NT2/D1 (cell line): ENCODE results near the gene RSKR.

Source experiments
- SUZ12 ChIP-seq: IDR thresholded peaks from 2 replicates; pipeline ENCODE4 v1.6.1; 2011; ENCODE audit not compliant: insufficient read length, insufficient read depth; ENCODE audit errors: extremely low read depth
- YY1 ChIP-seq: IDR thresholded peaks from 2 replicates; pipeline ENCODE4 v1.6.1; 2011; ENCODE audit not compliant: insufficient read length, insufficient read depth
- ZNF274 ChIP-seq: IDR thresholded peaks from 2 replicates; pipeline ENCODE4 v1.6.1; 2011; ENCODE audit warnings: mild to moderate bottlenecking, low read depth, low read length

GRCh38 chr17:28599311-28600184 lies 14.4 kb downstream of the RSKR start:
- no peak for TF ChIP-seq SUZ12
- no peak for TF ChIP-seq ZNF274
- TF ChIP-seq YY1: no peak
